GM19324 (cell line): ENCODE results near the gene UBAC2.

Source experiments
- ATAC-seq: cut with Tn5 transposase; IDR thresholded peaks from one replicate; pipeline ENCODE4 v1.9.1; 2021; ENCODE audit warnings: mild to moderate bottlenecking, moderate library complexity; ENCODE audit not compliant: unreplicated experiment, low FRiP score

UBAC2 gene

DNA sequence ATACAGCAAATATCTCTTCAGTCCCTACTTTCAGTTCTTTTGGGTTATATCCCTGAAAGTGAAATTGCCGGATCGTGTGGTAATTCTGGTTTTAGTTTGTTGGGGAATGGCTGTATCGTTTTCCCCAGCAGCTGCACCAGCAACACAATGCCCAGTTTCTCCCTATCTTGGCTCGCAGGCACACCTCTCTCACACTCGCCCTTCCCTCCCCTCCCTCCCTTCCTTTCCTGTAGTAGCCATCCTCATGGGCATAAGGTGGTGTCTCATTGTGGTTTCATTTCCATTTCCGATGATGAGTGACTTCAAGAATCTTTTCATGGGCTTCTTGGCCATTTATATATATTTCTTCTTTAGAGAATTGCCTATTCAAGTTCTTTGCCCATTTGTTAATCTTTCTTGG is 66.2 kb downstream of the UBAC2 start:
- ATAC-seq: no peak

GRCh38 chr13:99267927-99268326 is 67.3 kb downstream of the UBAC2 start:
- ATAC-seq: no peak

DNA sequence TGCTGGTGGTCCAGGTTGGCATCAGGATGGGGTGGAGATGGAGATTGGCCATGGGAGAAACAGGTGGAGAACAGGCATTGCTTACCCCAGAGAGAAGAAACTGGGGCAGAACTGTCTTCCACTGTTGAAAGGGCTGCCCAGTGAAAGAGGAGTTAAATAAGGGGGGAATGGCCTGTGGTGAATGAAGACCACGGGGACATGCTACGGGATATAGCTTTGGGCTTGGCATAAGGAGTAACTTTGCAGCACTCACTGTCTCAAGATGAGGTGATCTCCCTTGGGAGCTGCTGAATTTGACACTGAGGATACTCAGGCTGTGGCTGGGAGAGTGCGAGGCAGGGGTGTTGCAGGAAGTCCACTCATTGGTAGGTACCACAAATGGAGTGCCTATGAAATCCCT is 68.2 kb downstream of the UBAC2 start:
- ATAC-seq: no peak

DNA sequence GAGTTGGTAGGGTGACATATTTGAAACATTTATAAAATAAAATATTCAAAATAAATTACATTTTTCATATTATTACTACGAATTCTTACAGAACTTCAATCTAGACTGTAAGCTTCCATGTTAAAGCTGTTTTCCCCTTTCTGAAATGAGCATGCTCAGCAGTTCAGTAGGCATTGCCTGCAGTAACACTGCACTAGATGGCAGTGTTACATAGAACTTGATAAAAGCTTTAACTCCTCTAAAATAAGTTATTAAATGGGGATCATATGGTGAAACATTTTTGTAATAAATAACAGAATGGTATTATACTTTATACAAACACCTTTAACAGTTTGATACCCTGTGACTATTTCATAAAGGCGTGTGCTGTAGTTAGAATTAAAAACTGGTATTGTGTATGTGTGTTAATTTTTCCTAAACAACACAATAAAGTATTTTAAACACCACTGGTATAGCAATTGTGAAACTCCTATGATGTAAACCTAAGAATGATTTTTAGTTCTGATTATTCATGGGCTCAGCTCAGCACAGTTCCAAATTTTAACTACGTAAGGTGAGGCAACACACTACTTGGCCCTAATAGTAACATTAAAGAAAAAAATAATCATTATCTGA is 69.1 kb downstream of the UBAC2 start:
- no peak for ATAC-seq

DNA sequence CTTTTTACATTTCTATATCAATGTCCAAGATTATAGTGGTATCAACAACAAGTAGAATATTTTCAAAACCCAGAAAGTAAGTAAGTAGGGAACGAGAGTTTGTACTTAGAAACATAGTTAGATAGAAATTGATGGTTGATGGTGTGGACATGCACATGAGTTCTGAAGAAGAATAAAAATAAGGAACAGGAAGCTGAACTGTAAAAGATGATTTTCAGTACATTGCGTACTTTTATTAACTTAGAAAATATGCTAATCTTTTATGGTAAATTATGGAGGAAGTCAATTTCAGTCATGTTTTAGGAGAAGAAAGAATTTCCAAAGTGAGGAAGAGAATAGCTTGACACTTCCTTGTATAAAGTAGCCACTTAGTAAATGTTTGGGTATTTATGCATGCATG is 69.9 kb downstream of the UBAC2 start:
- ATAC-seq: no peak

DNA sequence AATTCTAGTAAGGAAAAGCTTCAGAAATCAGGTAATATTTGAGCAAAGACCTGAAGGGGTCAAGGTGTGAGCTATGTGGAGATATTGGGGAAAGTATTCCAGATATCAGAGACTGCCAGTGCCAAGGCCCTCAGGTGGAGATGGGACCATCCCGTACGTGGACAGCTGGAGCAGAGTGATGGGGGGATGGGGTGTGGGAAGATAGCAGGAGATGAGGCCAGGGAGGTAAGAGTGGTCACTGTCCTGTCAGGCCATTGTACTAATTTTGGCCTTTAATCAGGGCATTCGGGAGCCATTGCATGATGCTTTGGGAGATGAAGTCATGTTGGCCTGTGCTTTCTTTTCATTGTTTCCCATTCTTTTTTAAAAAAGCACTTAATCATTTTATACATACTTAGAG is 70.6 kb downstream of the UBAC2 start:
- ATAC-seq: no peak

DNA sequence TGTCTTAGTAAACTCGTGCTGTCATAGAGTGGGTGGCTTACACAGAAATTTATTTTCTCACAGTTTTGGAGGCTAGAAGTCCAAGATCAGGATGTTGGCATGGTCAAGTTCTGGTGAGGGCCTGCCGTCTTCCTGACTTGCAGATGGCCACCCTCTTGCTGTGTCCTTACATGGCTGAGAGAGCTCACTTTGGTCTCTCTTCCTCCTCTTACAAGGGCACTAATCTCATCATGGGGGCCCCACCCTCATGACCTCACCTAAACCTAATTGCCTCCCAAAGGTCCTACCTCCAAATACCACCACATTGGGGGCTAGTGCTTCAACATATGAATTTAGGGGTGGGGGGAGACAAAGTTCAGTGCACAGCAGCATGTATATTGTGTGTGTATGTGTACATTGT is 71.8 kb downstream of the UBAC2 start:
- no peak for ATAC-seq

- no peak for ATAC-seq
Measured at GRCh38 chr13:99273128-99273527, 72.5 kb downstream of the UBAC2 start.

DNA sequence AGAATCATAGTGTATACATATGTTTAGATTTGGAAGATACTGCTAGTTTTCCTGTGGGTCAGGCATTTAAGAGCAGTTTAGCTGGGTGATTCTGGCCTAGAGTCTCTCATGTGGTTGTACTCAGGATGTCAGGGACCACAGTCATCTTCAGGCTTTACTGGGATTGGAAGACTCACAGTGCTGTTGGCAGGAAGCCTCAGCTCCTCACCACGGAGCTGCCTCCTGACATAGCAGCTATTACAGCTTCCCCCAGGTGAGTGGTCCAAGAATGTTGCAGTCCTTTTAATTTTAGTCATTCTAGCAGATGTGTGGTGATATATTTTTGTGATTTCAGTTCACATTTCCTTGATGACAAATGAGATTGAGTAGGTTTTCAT is 74.4 kb downstream of the UBAC2 start:
- no peak for ATAC-seq

DNA sequence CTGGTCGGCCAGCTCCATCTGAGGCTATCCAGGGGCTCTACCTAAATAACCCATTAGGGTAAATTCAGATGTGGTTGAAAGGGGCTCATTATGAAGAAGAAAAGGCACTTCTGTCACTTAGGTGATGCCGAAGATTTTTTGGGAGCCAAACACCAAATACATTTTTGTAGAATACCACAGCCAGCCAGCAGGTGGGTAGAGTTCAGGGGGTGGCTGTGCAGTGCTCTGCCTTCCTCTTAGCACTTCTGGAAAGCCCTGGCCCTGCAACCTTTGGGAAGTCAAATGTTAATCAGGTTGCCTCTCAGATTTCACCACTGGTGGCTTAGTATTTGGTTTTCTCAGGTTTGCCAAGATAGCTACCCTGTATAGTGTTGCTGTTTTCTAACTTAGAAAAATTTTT is 76.1 kb downstream of the UBAC2 start:
- no peak for ATAC-seq

GRCh38 chr13:99277629-99278028 is 77.0 kb downstream of the UBAC2 start:
- no peak for ATAC-seq

GRCh38 chr13:99278200-99278599 is 77.5 kb downstream of the UBAC2 start:
- no peak for ATAC-seq

GRCh38 chr13:99278843-99279242 is 78.2 kb downstream of the UBAC2 start:
- ATAC-seq: no peak

DNA sequence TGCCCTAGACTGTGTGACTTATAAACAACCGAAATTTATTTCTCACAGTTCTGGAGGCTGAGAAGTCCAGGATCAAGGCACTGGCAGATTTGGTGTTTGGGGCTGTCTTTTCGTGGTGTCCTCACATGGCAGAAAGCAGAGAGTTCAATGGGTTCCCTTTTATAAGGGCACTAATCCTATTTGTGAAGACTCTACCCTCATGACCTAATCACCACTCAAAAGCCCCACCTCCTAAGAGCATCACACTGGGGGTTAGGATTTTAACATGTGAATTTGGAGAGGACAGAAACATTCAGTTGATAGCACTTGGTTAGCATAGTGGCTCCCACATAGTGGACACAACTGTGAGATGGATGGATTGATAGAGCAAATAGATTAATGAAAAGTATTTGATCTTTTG is 79.0 kb downstream of the UBAC2 start:
- no peak for ATAC-seq

DNA sequence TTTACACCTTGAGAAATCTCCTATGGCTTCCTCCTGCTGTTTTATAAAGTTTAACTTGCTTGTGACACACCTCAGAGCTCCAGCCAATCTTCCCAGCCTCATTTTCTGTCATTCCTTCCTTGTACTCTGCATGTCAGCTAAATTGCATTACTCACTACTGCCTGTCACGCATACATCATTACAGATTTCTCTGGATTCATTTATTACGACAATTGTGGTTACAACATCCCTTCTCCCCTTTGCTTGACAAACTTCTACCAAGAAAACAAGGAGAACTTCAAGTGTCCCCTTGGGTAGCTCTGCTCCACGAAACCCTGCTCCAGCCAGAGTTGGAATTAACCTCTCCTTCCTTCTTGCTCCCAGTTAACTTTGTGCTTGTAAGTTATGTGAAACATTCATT is 79.5 kb downstream of the UBAC2 start:
- ATAC-seq: no peak

DNA sequence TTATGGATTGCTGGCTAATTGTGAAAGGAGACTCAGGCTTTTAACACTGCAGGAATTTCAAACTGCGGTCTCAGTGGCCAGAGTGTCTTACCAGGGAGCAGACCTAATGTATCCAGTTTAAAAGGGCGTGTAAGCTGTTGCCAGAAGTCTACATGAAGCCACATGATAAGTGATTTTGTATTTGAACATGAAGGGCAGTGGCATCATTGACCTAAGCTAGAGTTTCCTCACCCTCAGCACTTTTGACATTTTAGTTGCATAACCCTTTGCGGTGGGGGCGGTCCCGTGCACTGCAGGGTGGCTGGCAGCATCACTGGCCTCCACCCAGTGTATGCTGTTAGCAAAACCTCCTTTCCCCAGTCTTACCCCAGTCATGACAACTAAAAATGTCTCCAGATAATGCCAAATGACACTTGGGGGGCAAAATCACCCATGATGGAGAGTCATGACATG is 81.2 kb downstream of the UBAC2 start:
- ATAC-seq: peak; percentile 66

DNA sequence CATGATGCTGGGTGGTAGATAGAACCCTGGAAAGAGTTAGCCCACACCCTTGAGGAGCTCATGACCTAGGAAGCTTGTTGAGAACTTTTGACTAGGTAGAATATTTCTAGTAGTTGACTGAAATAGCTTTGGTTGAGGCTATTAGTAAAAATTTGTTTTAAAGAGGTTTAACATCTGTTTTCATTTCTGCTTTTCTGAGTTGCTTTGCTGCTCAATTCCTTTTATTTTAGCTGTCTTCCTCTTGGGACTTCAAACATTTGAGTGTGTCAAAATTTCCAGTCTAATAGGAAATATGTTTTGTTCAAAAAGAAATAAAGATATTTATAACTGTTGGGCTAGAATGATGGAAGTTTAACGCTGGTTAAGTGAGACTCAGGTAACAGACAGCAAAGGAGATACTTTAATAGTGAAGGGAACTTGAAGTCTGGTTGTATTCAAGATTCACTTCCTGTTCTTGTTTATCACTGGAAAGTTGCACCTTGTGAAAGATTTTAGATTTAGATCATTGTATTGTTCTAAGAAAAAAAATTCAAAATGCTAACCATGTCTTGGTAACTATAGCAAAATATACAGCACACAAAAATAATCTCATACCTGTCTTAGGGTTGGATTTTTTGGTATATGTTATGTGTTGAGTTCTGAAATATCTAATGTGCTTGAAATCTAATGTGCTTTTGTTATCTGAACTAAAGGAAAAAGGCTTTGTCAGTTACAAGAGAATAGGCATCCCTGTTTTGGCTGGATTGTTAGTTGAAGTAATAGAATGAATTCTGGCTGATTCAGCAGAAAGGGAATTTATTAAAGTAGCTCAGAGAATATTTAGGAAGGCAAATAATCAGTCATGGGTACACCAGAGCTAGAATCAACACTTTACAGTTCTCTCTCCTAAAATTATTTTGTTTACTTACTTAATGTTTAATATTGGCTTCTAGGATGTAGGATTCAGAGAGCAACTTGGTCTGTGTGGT is 81.9 kb downstream of the UBAC2 start:
- ATAC-seq: peak; percentile 69

- no peak for ATAC-seq
Measured at GRCh38 chr13:99285432-99286182, 85.0 kb downstream of the UBAC2 start.

DNA sequence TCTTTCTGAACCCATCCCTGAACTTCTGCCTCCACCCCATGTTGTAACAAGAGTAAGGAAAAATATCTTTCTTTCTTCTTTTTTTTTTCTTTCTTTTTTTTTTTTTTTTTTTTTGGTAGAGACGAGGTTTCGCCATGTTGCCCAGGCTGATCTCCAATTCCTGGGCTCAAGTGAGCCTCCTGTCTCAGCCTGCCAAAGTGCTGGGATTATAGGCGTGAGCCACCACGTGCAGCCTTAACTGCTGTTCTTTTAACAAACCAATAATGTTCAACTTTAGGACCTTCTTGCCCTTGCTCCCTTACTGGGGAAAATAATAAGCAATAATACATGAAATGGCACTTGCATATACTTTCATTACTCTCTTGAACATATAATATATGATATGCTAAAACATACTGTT is 86.9 kb downstream of the UBAC2 start:
- no peak for ATAC-seq

DNA sequence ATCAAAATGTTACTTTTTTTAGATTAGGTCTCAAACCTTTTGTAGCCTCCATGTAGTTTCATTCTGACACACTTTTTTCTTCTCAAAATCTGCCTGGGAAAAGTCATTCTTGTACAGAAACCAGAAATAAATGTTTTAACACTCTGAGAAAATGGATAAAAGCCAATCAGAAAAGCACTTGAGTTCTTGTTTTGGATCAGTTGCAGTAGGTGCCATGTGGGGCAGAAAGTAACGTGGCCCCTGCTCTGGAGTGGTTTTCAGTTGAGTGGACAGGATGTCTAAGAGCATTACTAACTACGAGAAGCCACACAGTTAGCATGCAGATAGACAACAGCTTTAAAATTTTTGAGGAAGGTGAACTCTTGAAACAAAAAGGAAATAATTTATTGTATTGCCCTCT is 87.4 kb downstream of the UBAC2 start:
- ATAC-seq: no peak

- no peak for ATAC-seq
Measured at GRCh38 chr13:99289271-99289670, 88.6 kb downstream of the UBAC2 start.
